Brain pericyte (primary cell): ENCODE measurements around the gene UTP25.
A peak's percentile ranks its signal among the peaks of the same experiment; 100 is the strongest.
"Not testable (repeated sequence)": the region's sequence is repeated elsewhere in the genome, so short reads cannot be mapped to it uniquely, and the experiment has no call there.

Experiments
- DNase-seq: peaks from one replicate; pipeline ENCODE4 v3.0.0-alpha.2; 2012; ENCODE audit warnings: low read depth, low spot score

Gene UTP25, protein sequence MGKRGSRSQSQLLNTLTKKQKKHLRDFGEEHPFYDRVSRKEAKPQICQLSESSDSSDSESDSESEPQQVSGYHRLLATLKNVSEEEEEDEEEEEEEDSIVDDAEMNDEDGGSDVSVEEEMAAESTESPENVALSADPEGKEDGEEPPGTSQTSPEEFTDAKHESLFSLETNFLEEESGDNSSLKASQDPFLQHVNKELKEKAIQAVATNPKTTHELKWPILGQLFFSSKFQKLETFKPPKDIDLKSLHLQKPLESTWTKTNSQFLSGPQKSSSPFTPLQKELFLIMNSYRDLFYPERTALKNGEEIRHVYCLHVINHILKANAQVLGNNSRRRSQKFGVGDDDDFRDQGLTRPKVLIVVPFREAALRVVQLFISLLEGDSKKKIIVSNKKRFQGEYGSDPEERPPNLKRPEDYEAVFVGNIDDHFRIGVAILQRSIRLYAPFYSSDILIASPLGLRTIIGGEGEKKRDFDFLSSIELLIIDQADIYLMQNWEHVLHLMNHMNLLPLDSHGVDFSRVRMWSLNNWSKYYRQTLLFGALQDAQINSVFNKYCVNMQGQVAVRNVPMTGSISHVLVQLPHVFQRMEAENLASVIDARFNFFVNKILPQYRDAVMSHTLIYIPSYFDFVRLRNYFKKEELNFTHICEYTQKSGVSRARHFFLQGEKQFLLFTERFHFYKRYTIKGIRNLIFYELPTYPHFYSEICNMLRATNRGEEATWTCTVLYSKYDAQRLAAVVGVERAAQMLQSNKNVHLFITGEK

DNA sequence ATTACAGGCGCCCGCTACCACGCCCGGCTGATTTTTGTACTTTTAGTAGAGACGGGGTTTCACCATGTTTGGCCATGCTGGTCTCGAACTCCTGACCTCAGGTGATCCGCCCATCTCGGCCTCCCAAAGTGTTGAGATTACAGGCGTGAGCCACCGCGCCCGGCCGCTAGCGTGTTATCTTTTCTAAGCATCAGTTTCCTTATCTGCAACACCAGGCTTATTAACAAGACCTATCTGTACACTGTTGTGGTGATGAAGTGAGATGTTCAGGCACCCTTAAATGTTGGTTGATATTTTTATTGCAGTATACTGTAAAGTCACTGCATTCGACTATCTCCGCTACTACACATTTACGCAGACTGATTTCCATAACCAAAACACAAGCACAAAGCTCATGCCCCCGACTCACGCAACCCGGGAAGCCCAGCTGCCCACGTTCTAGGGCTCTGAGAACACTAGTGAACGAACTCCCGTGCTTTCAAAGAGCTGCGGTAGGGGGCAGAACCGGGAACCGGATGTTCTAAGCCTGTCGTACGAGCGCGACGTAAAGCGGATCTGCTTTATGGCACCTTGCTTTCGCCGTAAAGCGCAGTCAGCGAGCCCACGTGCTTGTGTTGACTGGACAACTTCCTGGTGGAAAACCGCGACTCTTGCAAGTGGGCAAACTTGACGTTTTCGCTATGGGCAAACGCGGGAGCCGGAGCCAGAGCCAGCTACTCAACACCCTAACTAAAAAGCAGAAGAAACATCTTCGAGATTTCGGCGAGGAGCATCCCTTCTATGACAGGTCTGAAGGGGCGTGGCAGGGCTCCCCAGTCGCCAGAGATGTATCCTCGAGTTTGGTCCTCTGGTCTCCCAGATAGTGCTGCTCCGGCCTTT, at the start of gene UTP25:
TSS of gene UTP25 (plus strand) at position 589 of the 879 bp plus-strand sequence. CDS start at position 681, 92 bp downstream.
- DNase-seq, result peak; percentile 92

DNA sequence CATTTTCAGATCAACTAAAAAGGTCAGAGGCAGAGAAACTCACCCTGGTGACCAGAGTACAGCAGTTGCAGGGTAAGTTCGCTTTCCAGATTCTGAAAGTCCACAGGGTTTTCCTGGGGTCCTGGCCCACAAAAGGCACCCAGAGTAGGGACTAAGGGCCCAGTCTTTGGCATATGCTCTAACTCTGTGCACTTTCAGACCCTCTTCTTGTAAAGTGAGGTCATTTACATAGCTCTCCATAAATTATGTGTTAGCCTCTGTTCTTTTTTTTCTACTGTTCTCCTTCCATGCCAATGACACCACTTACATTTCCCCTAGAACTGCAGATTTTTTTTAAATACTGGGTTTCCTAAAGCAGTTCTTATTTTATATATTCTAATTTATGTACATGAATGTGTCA, 49.7 kb upstream of the UTP25 start:
- DNase-seq, result no peak

DNA sequence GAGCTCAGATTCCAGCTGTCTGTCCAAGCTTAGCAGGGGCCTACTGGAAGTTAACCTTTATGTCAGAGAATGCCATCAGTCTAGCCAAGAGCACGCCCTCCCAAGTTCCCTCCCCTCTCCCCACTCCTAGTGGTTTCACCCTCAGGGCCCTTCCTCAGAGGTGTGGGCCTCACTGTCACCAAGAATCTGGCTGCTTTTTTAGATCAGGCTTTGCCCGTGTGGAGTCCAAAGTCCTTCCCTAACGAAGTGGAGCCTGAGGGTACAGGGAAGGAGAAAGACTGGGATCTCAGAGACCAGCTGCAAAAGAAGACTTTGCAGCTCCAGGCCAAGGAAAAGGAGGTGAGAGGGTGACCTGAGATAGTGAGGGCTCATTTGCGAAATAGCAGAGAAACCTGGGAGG, 47.5 kb upstream of the UTP25 start:
- no peak for DNase-seq

DNA sequence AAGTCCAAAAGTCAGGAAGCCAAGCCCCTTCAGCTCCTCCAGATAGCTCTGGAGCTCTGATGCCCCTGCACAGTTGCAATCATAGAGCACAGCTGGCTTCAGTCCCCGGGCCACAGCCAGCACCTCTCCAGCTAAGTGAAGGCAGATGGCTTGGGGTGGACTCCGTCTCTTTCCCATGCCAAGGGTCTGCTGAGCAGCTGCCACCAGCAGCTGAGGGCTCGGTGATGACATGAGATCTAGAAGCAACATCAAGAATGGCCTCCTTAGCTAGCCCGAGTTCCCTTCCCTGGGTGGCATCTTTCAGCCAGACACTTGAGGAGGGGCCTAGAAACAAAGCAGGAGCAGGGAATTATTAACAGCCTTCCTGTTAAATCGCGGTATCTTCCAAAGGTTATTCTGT, 44.4 kb upstream of the UTP25 start:
- no peak for DNase-seq

DNA sequence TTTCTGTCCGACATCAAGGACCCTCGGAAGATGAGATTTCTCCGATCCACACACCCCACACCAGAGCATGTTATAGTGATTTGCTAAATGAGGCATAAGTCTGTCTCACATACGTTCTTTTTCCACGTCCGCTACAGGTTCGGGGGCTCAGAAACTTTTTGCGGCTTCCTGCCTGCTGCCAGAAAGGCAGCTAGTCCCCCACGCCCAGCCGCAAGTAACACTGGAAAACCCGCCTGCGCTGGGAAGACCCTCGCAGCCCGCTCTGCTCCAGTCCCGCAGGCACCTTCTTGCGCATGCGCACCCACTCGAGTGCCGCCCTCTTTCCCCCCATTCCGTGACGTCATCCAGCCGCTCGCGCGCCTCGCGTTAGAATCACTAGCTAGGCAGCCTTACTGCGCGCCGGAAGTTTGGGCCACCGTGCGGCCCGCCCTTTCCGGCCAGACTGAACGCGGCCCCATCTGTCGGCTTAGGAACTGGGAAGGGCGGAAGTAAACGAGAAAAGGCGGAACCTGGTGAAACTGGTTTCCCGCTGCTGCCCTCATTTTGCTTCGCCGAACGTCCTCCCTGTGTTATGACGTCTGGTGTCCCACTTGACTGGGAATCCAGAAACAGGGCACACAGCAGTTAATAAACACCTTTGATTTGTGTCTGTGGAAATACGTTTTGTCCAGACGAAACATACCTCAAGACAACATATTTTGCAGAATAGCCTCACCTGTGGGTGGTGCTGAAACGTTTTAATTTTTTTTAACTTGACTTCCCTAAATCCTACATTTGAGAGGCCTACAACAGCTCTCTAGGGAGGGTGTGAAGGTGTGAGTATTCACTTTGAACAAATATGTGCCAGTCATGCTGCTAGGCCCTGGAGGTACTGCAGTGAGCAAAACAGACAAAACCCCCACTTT, 43.3 kb upstream of the UTP25 start, which contains the start of gene C1orf74:
TSS of gene C1orf74 (minus strand) at position 295 of the 905 bp plus-strand sequence. CDS start 925 bp downstream, outside the sequence.
- DNase-seq, result peak; percentile 95

DNA sequence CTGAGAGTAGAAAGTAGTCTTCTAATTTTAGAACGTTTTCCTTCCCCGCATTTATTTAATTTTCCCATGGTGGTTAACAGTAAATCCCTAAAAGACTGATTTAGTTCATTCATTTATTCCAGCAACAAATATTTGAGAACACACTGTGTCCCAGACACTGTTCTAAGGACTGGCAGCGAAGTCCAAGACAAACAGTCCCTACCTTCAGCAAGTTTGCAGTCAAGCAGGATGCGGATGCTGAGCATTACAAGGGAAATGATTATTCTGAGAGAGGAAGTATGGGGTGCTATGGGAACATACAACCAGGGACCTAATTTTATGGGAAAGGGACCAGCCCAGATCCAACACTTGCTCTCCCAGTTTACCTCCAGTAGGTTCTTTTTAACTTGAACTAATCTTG, 42.2 kb upstream of the UTP25 start:
- DNase-seq, result no peak

DNA sequence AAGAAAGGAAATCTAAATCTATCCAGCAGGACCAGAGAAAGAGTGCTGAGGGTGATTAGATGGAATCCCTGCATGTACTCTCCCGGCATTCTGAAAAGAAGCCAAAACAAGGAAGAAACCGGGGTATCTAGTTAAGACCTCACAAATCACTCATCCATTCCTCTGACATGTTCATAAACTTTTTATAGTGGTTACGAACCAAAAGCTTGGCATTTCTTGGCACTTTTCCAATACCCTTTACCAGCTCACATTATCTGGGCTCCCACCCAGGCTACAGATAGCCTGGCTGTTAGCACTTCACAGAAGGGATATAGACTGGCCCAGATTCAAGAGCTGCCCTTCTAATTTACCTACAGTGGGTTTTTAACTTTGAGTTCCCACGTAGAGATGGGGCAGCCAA, 41.6 kb upstream of the UTP25 start:
- no peak for DNase-seq

DNA sequence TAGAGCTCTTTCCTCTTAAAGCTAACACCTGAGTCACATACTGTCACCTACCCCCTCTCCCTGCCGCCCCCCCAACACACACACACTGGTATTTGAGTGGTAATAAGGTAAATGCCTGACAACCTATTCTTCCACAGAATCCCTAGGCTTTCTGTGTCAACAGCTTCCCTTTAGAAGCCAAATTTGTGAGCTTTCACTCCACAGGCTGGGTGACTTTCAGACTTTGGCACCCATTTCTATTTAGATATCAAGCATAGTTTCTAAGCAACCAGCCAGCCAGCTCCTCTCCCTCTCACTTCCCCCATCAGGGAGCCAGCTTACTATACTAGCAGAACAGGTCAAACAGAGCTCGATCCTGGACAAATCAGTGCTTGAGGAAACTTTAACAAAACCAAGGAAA, 40.2 kb upstream of the UTP25 start:
- no peak for DNase-seq

DNA sequence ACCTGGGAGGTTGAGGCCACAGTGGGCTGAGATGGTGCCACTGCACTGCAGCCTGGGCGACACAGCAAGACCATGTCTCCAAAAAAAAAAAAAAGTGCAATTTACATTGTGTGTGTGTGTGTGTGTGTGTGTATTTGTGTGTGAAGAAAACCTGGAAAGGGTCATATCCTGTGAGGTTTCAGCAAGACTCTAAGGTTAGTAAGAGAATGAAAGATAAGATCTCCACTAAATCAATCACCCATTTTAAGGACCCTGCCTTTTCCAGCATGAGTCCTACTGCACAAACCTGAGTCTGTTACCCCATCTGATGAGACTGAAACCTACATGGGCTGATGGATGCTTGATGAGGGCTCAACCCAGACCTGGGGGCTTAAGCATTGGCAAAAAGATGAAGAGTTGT, 38.5 kb upstream of the UTP25 start:
- DNase-seq, result no peak

DNA sequence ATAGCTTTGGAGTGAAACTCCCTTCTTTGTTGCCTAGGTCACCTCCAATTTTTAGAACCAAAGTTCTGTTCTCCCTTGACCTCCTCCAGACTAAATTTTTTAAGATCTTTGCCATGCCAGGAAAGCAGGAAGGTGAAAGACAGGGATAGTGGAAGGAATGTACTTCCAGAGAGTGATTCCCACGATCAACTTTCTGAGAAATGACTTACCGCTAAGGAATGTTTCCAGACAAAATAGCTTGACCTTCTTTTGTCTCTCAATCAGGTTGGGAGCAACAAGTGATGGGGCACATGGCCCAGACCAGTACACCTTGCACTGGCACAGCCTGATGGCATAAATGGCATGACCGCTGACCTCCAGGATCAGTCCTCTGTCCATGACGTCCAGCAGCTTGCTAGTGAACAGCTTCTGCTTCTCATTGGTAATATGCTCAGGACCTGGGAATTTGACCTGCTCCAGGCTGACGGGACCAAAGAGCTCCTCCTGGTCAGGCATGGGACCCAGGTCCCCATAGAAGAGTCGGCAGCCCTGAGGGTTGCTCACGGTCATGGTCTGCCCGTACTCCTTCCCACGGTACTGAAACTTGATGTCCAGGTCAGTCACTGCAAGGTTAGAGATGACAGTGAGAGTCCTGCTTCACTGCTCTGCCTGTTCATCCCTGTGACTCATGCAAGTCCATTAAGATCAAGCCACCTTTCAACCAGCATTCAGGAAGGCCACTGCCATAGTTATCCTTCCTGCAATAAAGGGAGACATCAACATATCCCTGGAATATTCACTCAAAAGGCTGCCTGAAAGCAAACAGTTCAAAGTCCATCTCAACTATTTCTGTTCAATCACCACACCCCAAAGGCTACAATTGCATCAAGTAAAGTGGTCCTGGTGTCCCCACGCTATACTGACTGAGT, 37.2 kb upstream of the UTP25 start:
- DNase-seq, result no peak

DNA sequence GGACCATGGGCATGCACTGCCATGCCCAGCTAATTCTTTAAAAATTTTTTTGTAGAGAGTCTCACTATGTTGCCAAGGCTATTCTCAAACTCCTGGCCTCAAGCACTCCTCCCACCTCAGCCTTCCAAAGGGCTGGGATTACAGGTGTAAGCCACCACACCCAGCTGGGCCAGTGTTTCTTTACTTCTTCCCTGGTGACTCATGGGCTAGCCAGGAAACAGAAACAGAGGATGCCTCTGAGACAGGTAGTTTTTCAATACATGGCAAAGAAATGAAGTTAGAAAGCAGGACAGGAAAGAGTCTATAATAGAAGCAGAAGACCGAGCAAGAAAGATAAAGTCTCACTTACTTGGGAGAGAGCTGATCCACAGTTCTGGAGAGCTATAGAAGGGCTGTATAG, 35.9 kb upstream of the UTP25 start:
- DNase-seq, result no peak

DNA sequence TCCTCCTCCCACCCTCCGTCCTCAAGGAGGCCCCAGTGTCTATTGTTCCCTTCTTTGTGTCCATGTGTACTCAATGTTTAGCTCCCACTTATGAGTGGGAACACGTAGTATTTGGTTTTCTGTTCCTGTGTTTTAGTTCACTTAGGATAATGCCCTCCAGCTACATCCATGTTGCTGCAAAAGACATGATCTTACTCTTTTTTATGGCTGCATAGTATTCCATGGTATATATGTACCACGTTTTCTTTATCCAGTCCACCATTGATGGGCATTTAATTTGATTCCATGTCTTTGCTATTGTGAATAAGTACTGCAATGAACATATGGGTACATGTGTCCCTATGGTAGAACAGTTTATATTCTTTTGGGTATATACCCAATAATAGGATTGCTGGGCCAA, 34.1 kb upstream of the UTP25 start:
- DNase-seq, result not testable (repeated sequence)

DNA sequence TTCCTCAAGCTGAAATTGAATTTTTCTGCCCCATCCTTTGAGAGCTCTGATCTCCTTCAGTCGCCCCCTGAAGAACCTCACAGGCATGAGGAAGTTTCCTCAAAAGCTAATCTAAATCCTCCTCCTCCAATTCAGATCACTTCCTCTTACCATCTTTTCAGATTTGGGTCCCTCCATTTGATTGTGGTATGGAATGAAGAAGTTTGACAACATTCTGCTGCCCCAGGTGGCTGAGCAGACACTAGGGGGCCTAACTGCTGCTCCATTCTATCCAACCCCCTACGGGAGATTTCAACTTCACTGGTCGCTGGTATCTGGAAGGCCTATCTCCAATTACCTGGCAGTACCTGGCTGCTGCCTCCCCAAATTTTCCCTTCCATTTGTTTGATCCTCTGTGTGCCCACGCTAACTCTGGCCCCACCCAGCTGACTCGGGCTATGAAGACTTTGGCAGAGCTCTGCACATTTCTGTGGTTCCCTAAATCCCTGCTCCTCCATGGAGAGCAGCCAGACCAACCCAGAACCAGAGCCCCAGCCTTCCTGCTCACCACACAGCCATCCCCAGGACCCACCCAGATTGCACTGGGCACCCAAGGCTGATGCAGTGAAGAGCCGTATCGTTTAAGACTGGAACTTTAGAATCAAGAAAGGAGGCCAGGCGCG, 29.7 kb upstream of the UTP25 start:
- DNase-seq, result no peak

DNA sequence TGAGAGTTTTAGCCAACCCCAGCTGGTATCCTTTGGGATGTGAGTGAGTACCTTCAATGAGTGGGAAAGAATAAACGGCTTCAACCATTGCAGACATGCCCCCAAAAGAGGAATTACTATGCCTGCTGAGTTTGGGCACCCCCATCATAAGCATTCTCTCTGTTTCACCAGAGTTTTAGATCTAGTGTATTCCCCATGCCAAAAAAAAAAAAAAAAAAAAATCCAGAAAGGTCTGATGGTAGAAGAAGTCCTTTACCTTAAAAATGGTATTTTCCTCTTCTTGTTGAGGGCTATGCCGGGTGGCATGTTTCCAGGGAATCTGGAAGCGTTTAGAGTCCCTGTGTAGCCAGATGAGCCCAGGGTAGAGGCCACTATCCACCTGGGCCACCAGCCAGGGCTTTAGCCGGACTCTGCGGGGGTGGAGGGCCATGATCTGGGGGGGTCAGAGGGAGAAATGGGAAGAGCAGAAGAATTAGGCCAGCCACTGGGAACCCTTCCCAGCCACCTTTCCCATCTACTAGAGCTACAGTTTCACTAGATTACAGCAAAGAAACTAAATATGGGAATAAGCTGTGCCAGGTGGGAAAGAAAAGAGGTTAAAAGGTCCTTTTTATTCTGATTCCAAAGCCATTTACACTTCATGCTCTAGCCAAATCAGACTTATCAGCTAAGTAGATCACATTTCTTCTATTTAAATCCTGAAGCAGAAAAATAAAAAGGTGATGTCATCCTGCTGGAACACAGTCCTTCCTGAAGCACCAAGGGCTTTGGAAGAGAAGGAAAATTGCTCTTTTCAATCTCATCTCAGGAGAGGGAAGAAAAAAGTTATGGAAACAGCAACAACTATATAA, 26.6 kb upstream of the UTP25 start:
- no peak for DNase-seq

DNA sequence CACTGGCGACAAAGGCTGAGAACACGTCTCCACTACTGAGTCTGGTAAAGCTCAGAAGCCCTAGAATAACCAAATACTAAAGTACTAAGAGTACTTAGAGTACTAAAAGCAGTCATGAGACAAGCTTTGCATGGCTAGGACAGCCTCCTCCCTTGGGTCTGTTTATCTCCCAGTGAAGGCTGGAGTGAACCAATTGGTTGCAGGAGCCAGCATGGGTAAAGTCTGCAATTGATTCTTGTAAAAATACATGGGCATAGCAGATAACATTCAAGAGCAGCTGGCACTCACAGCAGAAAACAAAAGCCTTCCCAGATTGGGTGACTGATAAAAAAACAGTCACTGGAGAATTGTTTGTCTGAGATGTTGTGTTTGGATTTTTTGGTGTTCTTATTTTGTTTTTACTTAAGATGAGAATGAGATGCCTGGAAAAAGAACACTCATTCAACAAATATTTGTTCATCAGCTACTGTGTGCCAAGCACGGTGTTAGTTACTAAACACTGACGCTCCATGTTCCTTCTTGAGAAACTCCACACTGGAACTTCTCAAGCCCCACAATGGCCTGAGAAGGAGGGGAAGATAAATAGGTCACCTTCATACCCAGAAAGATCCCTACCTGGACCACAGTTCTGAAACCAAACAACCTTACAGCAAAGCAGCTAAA, 25.5 kb upstream of the UTP25 start:
- no peak for DNase-seq

DNA sequence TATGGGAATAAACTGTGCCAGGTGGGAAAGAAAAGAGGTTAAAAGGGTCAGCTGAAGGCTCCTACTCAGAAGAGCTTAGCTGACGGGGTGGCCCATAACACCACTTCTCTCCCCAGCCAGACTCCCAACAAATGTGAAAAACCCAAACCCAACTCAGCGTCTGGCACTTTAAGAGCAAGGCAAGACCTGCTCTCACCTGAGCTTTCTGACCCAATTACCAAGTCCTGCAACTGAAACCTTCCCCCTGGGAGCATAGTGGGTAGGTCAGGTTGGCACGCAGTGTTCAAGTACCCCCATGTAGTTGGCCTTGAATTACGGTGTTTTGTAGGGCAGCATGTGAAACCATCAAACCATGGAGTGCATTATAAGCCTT, 25.0 kb upstream of the UTP25 start:
- no peak for DNase-seq

DNA sequence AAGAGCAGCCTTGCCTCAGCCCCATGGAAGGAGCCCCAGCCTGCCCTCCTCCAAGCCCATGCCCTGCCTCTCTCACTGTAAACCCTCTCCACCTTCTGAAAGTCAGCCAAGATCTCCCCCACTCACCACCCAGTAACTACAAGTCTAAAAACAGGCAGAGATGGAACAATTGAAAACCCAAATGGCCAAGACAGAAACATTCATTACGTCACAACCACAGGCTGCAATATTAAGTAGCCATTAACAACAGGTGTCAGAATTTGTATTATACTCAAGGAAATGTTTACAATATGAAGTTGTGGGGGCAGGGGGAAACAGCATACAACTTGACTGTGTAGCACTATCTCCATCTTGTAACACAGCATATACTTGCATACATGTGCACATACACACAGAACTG, 24.2 kb upstream of the UTP25 start:
- no peak for DNase-seq

DNA sequence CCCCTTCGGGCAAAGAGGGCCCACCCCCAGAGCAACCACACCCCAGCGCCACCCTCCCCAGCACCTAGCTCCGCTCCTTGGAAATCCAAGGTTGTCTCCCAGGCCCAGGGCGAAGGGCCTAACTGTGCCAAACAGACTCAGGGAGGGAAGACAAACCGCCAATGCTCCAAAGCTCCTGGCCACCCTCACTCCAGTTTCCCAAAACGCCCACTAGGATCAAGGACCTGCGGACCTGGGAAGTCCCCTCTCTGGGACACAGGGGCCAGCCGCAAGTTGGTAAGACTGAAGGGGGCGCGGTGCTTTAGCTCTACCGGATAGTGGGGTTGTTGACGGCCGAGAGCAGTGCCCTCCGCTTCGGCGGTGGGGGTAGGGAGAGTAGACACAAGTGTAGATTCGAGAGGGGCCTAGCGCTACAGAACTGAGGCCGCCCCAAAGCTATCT, 22.4 kb upstream of the UTP25 start:
- no peak for DNase-seq
